Measurements from ENCODE around the gene WASF2.
"Not testable (repeated sequence)": the region's sequence is repeated elsewhere in the genome, so short reads cannot be mapped to it uniquely, and the experiment has no call there.

Gene WASF2

GRCh38 chr1:27454610-27455009 lies 35.4 kb downstream of the WASF2 start:
- no peak for DNase-seq (ENCODE audit: low read depth in 2 of 2)

- no peak for DNase-seq (ENCODE audit: low read depth in 2 of 2)
Measured at GRCh38 chr1:27451343-27451742, 38.6 kb downstream of the WASF2 start.

- no peak for DNase-seq (ENCODE audit: low read depth in 2 of 2)
Measured at GRCh38 chr1:27448982-27449381, 41.0 kb downstream of the WASF2 start.

- DNase-seq (ENCODE audit: low read depth in 2 of 2), result no peak
Measured at GRCh38 chr1:27447883-27448282, 42.1 kb downstream of the WASF2 start.

GRCh38 chr1:27447399-27447798 lies 42.6 kb downstream of the WASF2 start:
- no peak for DNase-seq (ENCODE audit: low read depth in 2 of 2)

GRCh38 chr1:27446496-27447020 lies 43.4 kb downstream of the WASF2 start:
- DNase-seq (ENCODE audit: low read depth in 2 of 2), result no peak

- DNase-seq (ENCODE audit: low read depth in 2 of 2), result no peak
Measured at GRCh38 chr1:27445177-27445936, 44.6 kb downstream of the WASF2 start.

GRCh38 chr1:27444632-27445031 lies 45.3 kb downstream of the WASF2 start:
- DNase-seq (ENCODE audit: low read depth in 2 of 2), result no peak

GRCh38 chr1:27439150-27439549 lies 50.8 kb downstream of the WASF2 start:
- DNase-seq (ENCODE audit: low read depth in 2 of 2), result no peak

- no peak for DNase-seq (ENCODE audit: low read depth in 2 of 2)
Measured at GRCh38 chr1:27438621-27439061, 51.3 kb downstream of the WASF2 start.

GRCh38 chr1:27436204-27437159 lies 53.5 kb downstream of the WASF2 start:
- DNase-seq (ENCODE audit: low read depth in 2 of 2), result no peak

- DNase-seq (ENCODE audit: low read depth in 2 of 2), result no peak
Measured at GRCh38 chr1:27435566-27436203, 54.3 kb downstream of the WASF2 start.

- DNase-seq (ENCODE audit: low read depth in 2 of 2), result no peak
Measured at GRCh38 chr1:27433706-27434105, 56.3 kb downstream of the WASF2 start.

- not testable (repeated sequence) for DNase-seq (ENCODE audit: low read depth in 2 of 2)
Measured at GRCh38 chr1:27432725-27433124, 57.2 kb downstream of the WASF2 start.

GRCh38 chr1:27431601-27431940 lies 58.4 kb downstream of the WASF2 start:
- DNase-seq (ENCODE audit: low read depth in 2 of 2), result no peak

GRCh38 chr1:27430903-27431600 lies 58.9 kb downstream of the WASF2 start:
- DNase-seq (ENCODE audit: low read depth in 2 of 2), result no peak

GRCh38 chr1:27429029-27429425 lies 60.9 kb downstream of the WASF2 start:
- DNase-seq (ENCODE audit: low read depth in 2 of 2), result no peak

- DNase-seq (ENCODE audit: low read depth in 2 of 2), result no peak
Measured at GRCh38 chr1:27428316-27429028, 61.5 kb downstream of the WASF2 start.

- DNase-seq (ENCODE audit: low read depth in 2 of 2), result no peak
Measured at GRCh38 chr1:27427816-27428315, 62.1 kb downstream of the WASF2 start.

GRCh38 chr1:27427329-27427728 lies 62.6 kb downstream of the WASF2 start:
- no peak for DNase-seq (ENCODE audit: low read depth in 2 of 2)

GRCh38 chr1:27423709-27424108 lies 66.3 kb downstream of the WASF2 start:
- no peak for DNase-seq (ENCODE audit: low read depth in 2 of 2)
